Measurements from ENCODE around the gene RARRES1. TPM values are rescaled to one million over a fixed set of nuclear protein-coding genes. Genes with fewer than 3 reads are reported as not detected.

Gene RARRES1
- 111 TPM for polyA plus RNA-seq
- long read RNA-seq, donor 1, transcript RARRES1-204 (4 exons, 839 nt): minor isoform, 9 of 168 reads
- long read RNA-seq, donor 1, transcript RARRES1-201 (6 exons, 1,952 nt): major isoform, 77 of 168 reads
- long read RNA-seq, donor 1, partial matches to known transcripts: 74 of 168 reads
- long read RNA-seq, donor 1, other reads (novel, unspliced or antisense): 8 of 168 reads
- long read RNA-seq, donor 2, transcript RARRES1-204 (4 exons, 839 nt): minor isoform, 8 of 496 reads
- long read RNA-seq, donor 2, transcript RARRES1-201 (6 exons, 1,952 nt): major isoform, 209 of 496 reads
- long read RNA-seq, donor 2, partial matches to known transcripts: 254 of 496 reads
- long read RNA-seq, donor 2, other reads (novel, unspliced or antisense): 24 of 496 reads
- long read RNA-seq, donor 3: 0 reads
- long read RNA-seq, donor 4, transcript RARRES1-201 (6 exons, 1,952 nt): major isoform, 5 of 13 reads
- long read RNA-seq, donor 4, partial matches to known transcripts: 7 of 13 reads
- long read RNA-seq, donor 4, other reads (novel, unspliced or antisense): 0 of 13 reads
- long read RNA-seq, donor 5, transcript RARRES1-204 (4 exons, 839 nt): minor isoform, 7 of 179 reads
- long read RNA-seq, donor 5, transcript RARRES1-201 (6 exons, 1,952 nt): major isoform, 115 of 179 reads
- long read RNA-seq, donor 5, partial matches to known transcripts: 57 of 179 reads
- long read RNA-seq, donor 5, other reads (novel, unspliced or antisense): 0 of 179 reads
- long read RNA-seq, donor 6, transcript RARRES1-204 (4 exons, 839 nt): minor isoform, 8 of 244 reads
- long read RNA-seq, donor 6, transcript RARRES1-201 (6 exons, 1,952 nt): major isoform, 99 of 244 reads
- long read RNA-seq, donor 6, partial matches to known transcripts: 125 of 244 reads
- long read RNA-seq, donor 6, other reads (novel, unspliced or antisense): 11 of 244 reads
- long read RNA-seq, donor 7, transcript RARRES1-201 (6 exons, 1,952 nt): major isoform, 64 of 106 reads
- long read RNA-seq, donor 7, partial matches to known transcripts: 32 of 106 reads
- long read RNA-seq, donor 7, other reads (novel, unspliced or antisense): 6 of 106 reads
- long read RNA-seq, donor 8, transcript RARRES1-204 (4 exons, 839 nt): minor isoform, 7 of 165 reads
- long read RNA-seq, donor 8, transcript RARRES1-201 (6 exons, 1,952 nt): major isoform, 91 of 165 reads
- long read RNA-seq, donor 8, partial matches to known transcripts: 58 of 165 reads
- long read RNA-seq, donor 8, other reads (novel, unspliced or antisense): 8 of 165 reads
- long read RNA-seq, donor 9, transcript RARRES1-204 (4 exons, 839 nt): minor isoform, 5 of 174 reads
- long read RNA-seq, donor 9, transcript RARRES1-201 (6 exons, 1,952 nt): major isoform, 109 of 174 reads
- long read RNA-seq, donor 9, partial matches to known transcripts: 53 of 174 reads
- long read RNA-seq, donor 9, other reads (novel, unspliced or antisense): 7 of 174 reads
- long read RNA-seq, donor 10, transcript RARRES1-201 (6 exons, 1,952 nt): major isoform, 102 of 165 reads
- long read RNA-seq, donor 10, transcript RARRES1-204 (4 exons, 839 nt): minor isoform, 10 of 165 reads
- long read RNA-seq, donor 10, partial matches to known transcripts: 53 of 165 reads
- long read RNA-seq, donor 10, other reads (novel, unspliced or antisense): 0 of 165 reads
- long read RNA-seq, donor 11, transcript RARRES1-204 (4 exons, 839 nt): minor isoform, 6 of 103 reads
- long read RNA-seq, donor 11, transcript RARRES1-201 (6 exons, 1,952 nt): major isoform, 73 of 103 reads
- long read RNA-seq, donor 11, partial matches to known transcripts: 16 of 103 reads
- long read RNA-seq, donor 11, other reads (novel, unspliced or antisense): 7 of 103 reads

GRCh38 chr3:158731938-158732855 lies at the start of gene RARRES1:
Gene RARRES1 (minus strand): TSS chr3:158732457. CDS start chr3:158732415, 42 bp downstream.
- no peaks in the 10 kb centered on the region for H3K27me3 ChIP-seq (ENCODE audit: control insufficient read depth, insufficient read depth, low read length)
- peaks cover 4% of the 10 kb centered on the region for H3K9me3 ChIP-seq (ENCODE audit: control insufficient read depth, low read depth, low read length)
- peak; percentile 77 to 91 for DNase-seq
- WGBS (ENCODE audit: insufficient coverage, low lambda C conversion rate): no CpG with 5 or more reads among the region's 101 CpGs
- H3K36me3 ChIP-seq (ENCODE audit: control insufficient read depth, insufficient read depth, low read length): peaks cover 5% of the 10 kb centered on the region
- peak within 1 kb of the TSS; percentile 72 for H3K4me3 ChIP-seq (ENCODE audit: low read length)
- H3K27ac ChIP-seq (ENCODE audit: low read length): peak within 1 kb of the TSS; percentile 87
- peaks cover 24% of the 10 kb centered on the region for H3K4me1 ChIP-seq (ENCODE audit: control insufficient read depth, insufficient read depth, low read length)

GRCh38 chr3:158781849-158782248 lies 49.6 kb upstream of the RARRES1 start:
- peaks cover 36% of the 10 kb centered on the region for H3K4me1 ChIP-seq (ENCODE audit: control insufficient read depth, insufficient read depth, low read length)
- no peak overlapping the region for H3K4me3 ChIP-seq (ENCODE audit: low read length)
- DNase-seq: peak in 1 of 2 donors; percentile 77
- H3K36me3 ChIP-seq (ENCODE audit: control insufficient read depth, insufficient read depth, low read length): no peaks in the 10 kb centered on the region
- no peaks in the 10 kb centered on the region for H3K27me3 ChIP-seq (ENCODE audit: control insufficient read depth, insufficient read depth, low read length)
- H3K9me3 ChIP-seq (ENCODE audit: control insufficient read depth, low read depth, low read length): no peaks in the 10 kb centered on the region
- WGBS (ENCODE audit: insufficient coverage, low lambda C conversion rate): no CpG with 5 or more reads among the region's 1 CpG
- peak overlapping the region; percentile 63 for H3K27ac ChIP-seq (ENCODE audit: low read length)

- WGBS (ENCODE audit: insufficient coverage, low lambda C conversion rate): 100% methylated on average over 2 of the region's 2 CpGs
- H3K27me3 ChIP-seq (ENCODE audit: control insufficient read depth, insufficient read depth, low read length): no peaks in the 10 kb centered on the region
- peaks cover 36% of the 10 kb centered on the region for H3K4me1 ChIP-seq (ENCODE audit: control insufficient read depth, insufficient read depth, low read length)
- no peak overlapping the region for H3K4me3 ChIP-seq (ENCODE audit: low read length)
- H3K9me3 ChIP-seq (ENCODE audit: control insufficient read depth, low read depth, low read length): no peaks in the 10 kb centered on the region
- no peak for DNase-seq
- H3K36me3 ChIP-seq (ENCODE audit: control insufficient read depth, insufficient read depth, low read length): no peaks in the 10 kb centered on the region
- H3K27ac ChIP-seq (ENCODE audit: low read length): peak overlapping the region; percentile 63
Measured at GRCh38 chr3:158781191-158781590, 48.9 kb upstream of the RARRES1 start.

- H3K4me1 ChIP-seq (ENCODE audit: control insufficient read depth, insufficient read depth, low read length): peaks cover 38% of the 10 kb centered on the region
- no CpG with 5 or more reads among the region's 1 CpG for WGBS (ENCODE audit: insufficient coverage, low lambda C conversion rate)
- H3K27me3 ChIP-seq (ENCODE audit: control insufficient read depth, insufficient read depth, low read length): no peaks in the 10 kb centered on the region
- peak overlapping the region; percentile 63 for H3K27ac ChIP-seq (ENCODE audit: low read length)
- no peaks in the 10 kb centered on the region for H3K36me3 ChIP-seq (ENCODE audit: control insufficient read depth, insufficient read depth, low read length)
- no peak overlapping the region for H3K4me3 ChIP-seq (ENCODE audit: low read length)
- H3K9me3 ChIP-seq (ENCODE audit: control insufficient read depth, low read depth, low read length): no peaks in the 10 kb centered on the region
- peak in 1 of 2 donors; percentile 39 for DNase-seq
Measured at GRCh38 chr3:158780766-158781165, 48.5 kb upstream of the RARRES1 start.

- Histone ChIP-seq H3K4me1 (ENCODE audit: control insufficient read depth, insufficient read depth, low read length) (peaks cover 41% of the 10 kb centered on the region), H3K27me3 (ENCODE audit: control insufficient read depth, insufficient read depth, low read length) (no peaks in the 10 kb centered on the region), H3K9me3 (ENCODE audit: control insufficient read depth, low read depth, low read length) (no peaks in the 10 kb centered on the region), H3K36me3 (ENCODE audit: control insufficient read depth, insufficient read depth, low read length) (no peaks in the 10 kb centered on the region), H3K27ac (ENCODE audit: low read length) (peak overlapping the region; percentile 29), H3K4me3 (ENCODE audit: low read length) (no peak overlapping the region)
- 67% methylated on average over 1 of the region's 3 CpGs for WGBS (ENCODE audit: insufficient coverage, low lambda C conversion rate)
- DNase-seq: no peak
Measured at GRCh38 chr3:158777161-158777873, 45.1 kb upstream of the RARRES1 start.

GRCh38 chr3:158776531-158776930 lies 44.3 kb upstream of the RARRES1 start:
- DNase-seq: no peak
- no peak overlapping the region for H3K4me3 ChIP-seq (ENCODE audit: low read length)
- H3K36me3 ChIP-seq (ENCODE audit: control insufficient read depth, insufficient read depth, low read length): no peaks in the 10 kb centered on the region
- H3K4me1 ChIP-seq (ENCODE audit: control insufficient read depth, insufficient read depth, low read length): peaks cover 42% of the 10 kb centered on the region
- no peaks in the 10 kb centered on the region for H3K9me3 ChIP-seq (ENCODE audit: control insufficient read depth, low read depth, low read length)
- H3K27ac ChIP-seq (ENCODE audit: low read length): peak overlapping the region; percentile 2
- H3K27me3 ChIP-seq (ENCODE audit: control insufficient read depth, insufficient read depth, low read length): no peaks in the 10 kb centered on the region
- WGBS (ENCODE audit: insufficient coverage, low lambda C conversion rate): no CpG with 5 or more reads among the region's 7 CpGs

- no peak overlapping the region for H3K4me3 ChIP-seq (ENCODE audit: low read length)
- no peaks in the 10 kb centered on the region for H3K9me3 ChIP-seq (ENCODE audit: control insufficient read depth, low read depth, low read length)
- H3K4me1 ChIP-seq (ENCODE audit: control insufficient read depth, insufficient read depth, low read length): peaks cover 35% of the 10 kb centered on the region
- peak overlapping the region; percentile 26 for H3K27ac ChIP-seq (ENCODE audit: low read length)
- no CpG with 5 or more reads among the region's 3 CpGs for WGBS (ENCODE audit: insufficient coverage, low lambda C conversion rate)
- no peaks in the 10 kb centered on the region for H3K27me3 ChIP-seq (ENCODE audit: control insufficient read depth, insufficient read depth, low read length)
- H3K36me3 ChIP-seq (ENCODE audit: control insufficient read depth, insufficient read depth, low read length): no peaks in the 10 kb centered on the region
- peak in 1 of 2 donors; percentile 45 for DNase-seq
Measured at GRCh38 chr3:158775426-158776410, 43.5 kb upstream of the RARRES1 start.
